ENCODE results near the gene PIK3AP1.
"Not testable (repeated sequence)": the region's sequence is repeated elsewhere in the genome, so short reads cannot be mapped to it uniquely, and the experiment has no call there.

The PIK3AP1 gene

GRCh38 chr10:96577069-96577468 lies 143.2 kb downstream of the PIK3AP1 start:
- DNase-seq (ENCODE audit: low read depth) = no peak

DNA sequence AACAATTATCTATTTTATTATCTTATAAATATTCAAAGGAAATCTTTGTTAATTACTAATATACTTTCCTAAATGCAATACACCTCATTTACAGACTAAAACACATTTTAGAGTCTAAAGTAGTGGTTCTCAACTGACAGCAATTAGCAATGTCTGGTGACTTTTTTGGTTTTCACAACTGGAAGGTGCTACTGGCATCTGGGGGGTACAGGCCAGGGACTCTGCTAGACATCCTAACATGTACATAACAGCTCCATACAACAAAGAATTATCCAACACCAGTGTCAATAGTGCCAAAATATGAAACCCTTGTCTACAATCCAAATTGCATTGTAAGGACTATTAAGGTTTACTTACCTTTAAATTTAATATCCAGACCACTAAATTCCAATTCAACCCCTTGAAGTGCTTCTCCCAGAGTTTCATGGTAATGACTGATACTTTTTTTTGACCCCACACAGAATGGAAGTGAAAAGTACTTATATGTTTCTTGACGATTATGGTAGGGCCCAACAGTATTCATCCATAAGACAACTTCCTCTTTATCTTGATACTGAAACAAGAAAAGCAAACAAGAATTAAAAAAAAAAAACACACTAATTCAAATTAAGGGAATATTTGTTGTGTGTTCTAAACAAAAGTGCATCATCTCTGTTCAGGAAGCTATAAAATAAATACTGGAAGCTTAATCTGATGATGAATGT lies 143.9 kb downstream of the PIK3AP1 start:
- DNase-seq (ENCODE audit: low read depth) = no peak

- DNase-seq (ENCODE audit: low read depth) = not testable (repeated sequence)
These were observed 145.8 kb downstream of the PIK3AP1 start for GRCh38 chr10:96574564-96574963.

DNA sequence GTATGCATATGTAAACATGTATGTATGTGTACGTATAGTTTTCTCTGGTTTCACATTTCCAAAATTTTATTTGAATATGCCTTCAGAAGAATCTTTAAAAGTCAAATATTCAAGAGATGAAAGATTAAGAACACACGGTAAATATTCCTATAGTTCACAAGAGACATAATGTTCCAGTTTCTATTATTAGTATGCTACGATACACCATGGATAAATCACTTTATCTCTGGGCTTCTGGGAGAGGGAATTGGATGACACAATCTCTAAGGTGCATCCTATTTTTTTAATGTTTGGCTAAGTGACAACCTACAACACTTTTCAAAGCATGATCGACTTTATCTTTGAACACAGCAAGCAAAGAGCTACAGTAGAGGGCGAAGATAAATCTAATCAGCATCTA lies 147.3 kb downstream of the PIK3AP1 start:
- no peak for DNase-seq (ENCODE audit: low read depth)

DNA sequence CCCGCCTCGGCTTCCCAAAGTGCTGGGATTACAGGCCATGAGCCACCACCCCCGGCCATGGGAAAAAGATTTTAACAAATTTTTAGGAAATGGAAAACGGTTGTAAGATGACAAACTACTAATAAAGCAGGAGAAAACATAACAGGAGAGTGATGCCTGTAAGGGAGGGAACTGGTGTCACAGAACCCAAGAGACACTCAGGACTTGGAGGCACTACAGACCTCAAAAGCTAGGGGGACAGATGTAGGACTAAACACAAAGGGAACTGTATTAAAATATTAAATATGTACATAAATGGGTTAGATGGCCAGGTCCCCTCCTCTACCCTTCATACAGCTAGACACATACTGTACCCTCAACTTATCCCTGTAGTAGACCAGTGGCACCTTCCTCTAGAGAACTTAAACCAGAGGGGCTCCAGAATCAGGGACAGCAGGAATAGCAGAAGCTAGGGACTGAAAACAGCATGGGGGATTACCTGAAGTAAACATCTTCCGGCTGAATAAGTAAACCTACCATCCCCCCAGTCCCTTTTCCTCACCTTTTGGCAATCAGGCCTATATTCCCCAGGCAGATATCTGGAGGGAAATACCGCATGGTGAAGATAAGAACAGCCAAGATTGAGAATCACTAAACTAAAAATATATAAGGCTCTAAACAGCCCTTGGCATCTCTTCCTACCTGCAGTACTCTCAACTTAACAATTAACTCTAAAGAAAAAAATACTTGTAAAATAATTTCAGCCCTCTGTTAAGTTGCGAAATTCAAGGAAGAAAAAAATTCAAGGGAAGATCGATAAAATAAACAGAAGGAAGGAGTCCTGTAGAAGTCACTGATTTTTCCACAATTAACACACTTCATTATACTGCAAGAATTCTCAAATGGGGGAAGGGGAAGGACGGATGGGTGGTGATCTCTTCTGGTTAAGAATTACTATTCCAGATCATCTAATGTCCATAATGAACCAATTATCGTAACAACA lies 149.0 kb downstream of the PIK3AP1 start:
- DNase-seq (ENCODE audit: low read depth) = no peak

GRCh38 chr10:96570511-96570910 lies 149.8 kb downstream of the PIK3AP1 start:
- no peak for DNase-seq (ENCODE audit: low read depth)

- DNase-seq (ENCODE audit: low read depth) = no peak
These were observed 151.9 kb downstream of the PIK3AP1 start for GRCh38 chr10:96568402-96568801.

DNA sequence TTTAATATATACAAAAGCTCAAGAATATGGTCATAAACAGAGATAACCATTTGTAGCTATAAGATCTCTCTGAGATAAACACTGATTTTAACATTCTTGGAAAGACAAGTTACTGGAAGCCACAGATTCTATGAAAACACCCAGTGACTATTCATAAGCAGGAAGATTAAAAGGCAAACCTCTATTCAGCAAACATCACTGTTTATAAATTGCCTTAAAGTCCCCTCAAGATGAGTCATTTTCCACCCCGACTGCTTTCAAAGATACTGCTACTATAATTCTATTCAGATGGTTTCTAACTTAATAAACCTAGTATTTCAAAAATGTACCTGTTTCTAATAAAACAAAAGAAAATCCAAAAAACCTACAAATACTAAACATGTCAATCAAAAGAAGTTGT lies 154.5 kb downstream of the PIK3AP1 start:
- no peak for DNase-seq (ENCODE audit: low read depth)

- DNase-seq (ENCODE audit: low read depth) = no peak
These were observed 159.1 kb downstream of the PIK3AP1 start for GRCh38 chr10:96560966-96561887.

- DNase-seq (ENCODE audit: low read depth) = no peak
These were observed 159.8 kb downstream of the PIK3AP1 start for GRCh38 chr10:96560489-96560888.

- no peak for DNase-seq (ENCODE audit: low read depth)
These were observed 164.3 kb downstream of the PIK3AP1 start for GRCh38 chr10:96556003-96556402.

DNA sequence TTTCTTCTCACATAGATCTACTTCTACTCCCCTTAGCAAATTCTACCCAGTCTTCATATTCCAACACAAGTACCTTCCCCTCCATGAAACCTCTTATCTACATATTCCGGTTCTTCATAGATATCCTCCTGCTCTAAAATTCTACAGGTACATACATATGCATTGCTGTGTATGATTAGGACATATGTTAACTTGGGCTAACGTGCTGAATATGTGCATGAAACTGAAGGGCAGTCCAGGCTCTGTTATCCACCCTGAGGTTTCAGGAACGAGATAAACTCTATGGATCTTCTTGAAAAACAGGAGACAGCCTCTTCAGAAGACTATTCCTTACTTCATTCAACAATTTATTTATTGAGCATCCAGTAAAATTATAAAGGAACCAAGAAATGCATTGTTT lies 165.0 kb downstream of the PIK3AP1 start:
- no peak for DNase-seq (ENCODE audit: low read depth)

- DNase-seq (ENCODE audit: low read depth) = no peak
These were observed 171.7 kb downstream of the PIK3AP1 start for GRCh38 chr10:96548589-96548988.

DNA sequence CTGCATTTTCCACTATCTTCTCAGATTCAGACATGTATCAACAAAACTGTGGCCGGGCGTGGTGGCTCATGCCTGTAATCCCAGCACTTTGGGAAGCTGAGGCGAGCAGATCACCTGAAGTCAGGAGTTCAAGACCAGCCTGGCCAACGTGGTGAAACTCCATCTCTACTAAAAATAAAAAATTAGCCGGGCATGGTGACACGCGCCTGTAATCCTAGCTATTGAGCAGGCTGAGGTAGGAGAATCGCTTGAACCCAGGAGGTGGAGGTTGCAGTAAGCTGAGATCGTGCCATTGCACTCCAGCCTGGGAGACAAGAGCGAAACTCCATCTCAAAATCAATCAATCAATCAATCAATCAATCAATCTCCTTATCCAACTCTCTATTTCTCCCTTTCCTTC lies 174.8 kb downstream of the PIK3AP1 start:
- not testable (repeated sequence) for DNase-seq (ENCODE audit: low read depth)

All from activated gamma-delta T cell treated with anti-CD3 and anti-CD28 coated beads, Interleukin-2, amount 50 U/mL, for 16 hours (primary cell).